DND-41 (cell line): ENCODE data around the gene PROSER1.

Source experiments
- ATAC-seq: fragments of 200-7000 bp; cut with Tn5 transposase; 3 replicates; pipeline ENCODE4 v1.9.1; 2021; ENCODE audit warnings: low read depth; ENCODE audit not compliant: insufficient read depth
- DNase-seq: peaks from one replicate; pipeline ENCODE4 v3.0.0-alpha.2; 2020
- H2AFZ ChIP-seq: 2 replicates; pipeline ENCODE4 v1.6.0; 2012; ENCODE audit warnings: low read depth, low read length
- H3K27ac ChIP-seq: 2 replicates; pipeline ENCODE4 v1.5.1; 2012; ENCODE audit warnings: low read length, inconsistent platforms
- H3K27me3 ChIP-seq: fragments of 200-600 bp; sonication (generic); 2 replicates; pipeline ENCODE4 v1.6.0; 2012; ENCODE audit warnings: low read length, mild to moderate bottlenecking, inconsistent platforms; ENCODE audit not compliant: insufficient read depth, poor library complexity
- H3K36me3 ChIP-seq: 2 replicates; pipeline ENCODE4 v1.5.1; 2012; ENCODE audit warnings: low read length, inconsistent platforms; ENCODE audit not compliant: insufficient read depth
- H3K4me1 ChIP-seq: 2 replicates; pipeline ENCODE4 v1.5.1; 2012; ENCODE audit warnings: mild to moderate bottlenecking, low read length; ENCODE audit not compliant: insufficient read depth
- H3K4me2 ChIP-seq: 2 replicates; pipeline ENCODE4 v1.6.0; 2012; ENCODE audit warnings: mild to moderate bottlenecking, moderate library complexity, low read length, inconsistent platforms; ENCODE audit not compliant: insufficient read depth
- H3K4me3 ChIP-seq, 2 experiments: fragments of 200-600 bp in 1 of 2; shearing (Covaris generic) in 1 of 2; 2 replicates each; pipeline ENCODE4 v1.5.1; 2012 to 2016; ENCODE audit warnings: inconsistent platforms in 2 of 2, low read length in 2 of 2, mild to moderate bottlenecking in 2 of 2, low read depth in 1 of 2, moderate library complexity in 1 of 2
- H3K79me2 ChIP-seq: 2 replicates; pipeline ENCODE4 v1.6.0; 2012; ENCODE audit warnings: low read length, inconsistent platforms; ENCODE audit not compliant: insufficient read depth
- H3K9ac ChIP-seq: 2 replicates; pipeline ENCODE4 v1.6.0; 2012; ENCODE audit warnings: low read depth, mild to moderate bottlenecking, inconsistent platforms, low read length, moderate library complexity
- H3K9me3 ChIP-seq: 2 replicates; pipeline ENCODE4 v1.5.1; 2012; ENCODE audit warnings: low read length, moderate library complexity, mild to moderate bottlenecking, inconsistent platforms; ENCODE audit not compliant: insufficient read depth, severe bottlenecking
- H4K20me1 ChIP-seq: 2 replicates; pipeline ENCODE4 v1.6.0; 2012; ENCODE audit warnings: low read length; ENCODE audit not compliant: insufficient read depth
- CTCF ChIP-seq: IDR thresholded peaks from 2 replicates; pipeline ENCODE4 v1.5.1; 2012; ENCODE audit warnings: borderline replicate concordance, low read length, moderate library complexity, mild to moderate bottlenecking; ENCODE audit not compliant: poor library complexity, severe bottlenecking; ENCODE audit errors: extremely low read depth
- EZH2 ChIP-seq: IDR thresholded peaks from 3 replicates; pipeline ENCODE4 v1.6.1; 2012; ENCODE audit warnings: borderline replicate concordance, low read depth, mild to moderate bottlenecking, moderate library complexity, low read length, inconsistent platforms; ENCODE audit not compliant: severe bottlenecking

The PROSER1 gene

GRCh38 chr13:38967446-38967845 lies 70.4 kb downstream of the PROSER1 start:
- Histone ChIP-seq H3K4me2 (no peak overlapping the region), H3K9ac (no peak overlapping the region), H3K27ac (no peak overlapping the region), H3K4me3 (no peak overlapping the region), H3K27me3 (no peaks in the 10 kb centered on the region), H3K36me3 (no peaks in the 10 kb centered on the region), H3K9me3 (no peaks in the 10 kb centered on the region), H3K4me1 (no peaks in the 10 kb centered on the region), H4K20me1 (no peaks in the 10 kb centered on the region), H2AFZ (no peak overlapping the region), H3K79me2 (no peaks in the 10 kb centered on the region)
- TF ChIP-seq EZH2 (no peak), CTCF (no peak)
- DNase-seq (no peak), ATAC-seq (no peak)

DNA sequence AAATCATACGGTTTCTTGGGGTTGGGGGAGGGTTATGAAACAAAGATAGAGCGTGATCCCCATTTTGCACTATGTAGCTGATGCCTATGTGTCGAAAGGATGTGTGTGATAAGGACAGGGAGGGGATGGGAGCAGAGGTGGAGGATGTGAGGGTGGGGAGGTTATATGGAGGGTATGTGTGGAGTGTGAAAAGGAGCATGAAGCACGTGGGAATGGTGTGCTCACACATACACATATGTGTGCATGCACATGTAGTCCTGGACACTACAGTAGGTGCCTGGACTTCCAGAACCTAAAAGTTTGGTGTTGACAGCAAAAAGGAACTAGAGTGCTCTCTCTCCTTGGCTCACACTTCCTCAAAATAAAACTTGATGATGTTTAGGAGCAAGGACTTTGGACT lies 72.6 kb downstream of the PROSER1 start:
- H3K4me1 ChIP-seq: no peaks in the 10 kb centered on the region
- H3K9me3 ChIP-seq: no peaks in the 10 kb centered on the region
- DNase-seq (no peak), ATAC-seq (no peak)
- no peak overlapping the region for H3K27ac ChIP-seq
- no peak for TF ChIP-seq EZH2
- no peak for TF ChIP-seq CTCF
- H3K9ac ChIP-seq: no peak overlapping the region
- H4K20me1 ChIP-seq: no peaks in the 10 kb centered on the region
- no peaks in the 10 kb centered on the region for H3K27me3 ChIP-seq
- no peak overlapping the region for H3K4me2 ChIP-seq
- H3K4me3 ChIP-seq: no peak overlapping the region
- H3K36me3 ChIP-seq: no peaks in the 10 kb centered on the region
- no peaks in the 10 kb centered on the region for H3K79me2 ChIP-seq
- no peak overlapping the region for H2AFZ ChIP-seq

DNA sequence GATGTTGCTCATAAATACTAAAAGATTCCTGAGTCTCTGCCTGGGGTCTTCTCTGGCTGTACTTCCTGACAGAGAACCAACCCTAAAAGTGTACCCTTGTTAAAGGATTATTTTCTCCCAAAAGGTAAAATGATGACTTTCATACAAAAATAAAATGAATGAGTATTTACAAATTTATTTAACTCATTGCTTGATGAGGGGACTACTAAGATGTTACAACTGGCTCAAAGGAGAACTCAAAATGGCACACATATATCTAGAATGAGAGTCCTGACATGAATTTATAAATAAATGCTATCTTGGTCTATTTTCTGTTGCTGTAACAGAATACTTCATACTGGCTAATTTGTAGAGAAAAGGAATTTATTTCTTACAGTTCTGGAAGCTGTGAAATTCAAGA lies 77.7 kb downstream of the PROSER1 start:
- Histone ChIP-seq H3K9ac (no peak overlapping the region), H3K27ac (no peak overlapping the region), H2AFZ (no peak overlapping the region), H3K4me2 (no peak overlapping the region), H3K4me3 (no peak overlapping the region), H3K9me3 (no peaks in the 10 kb centered on the region), H3K36me3 (no peaks in the 10 kb centered on the region), H3K4me1 (no peaks in the 10 kb centered on the region), H3K27me3 (no peaks in the 10 kb centered on the region), H3K79me2 (no peaks in the 10 kb centered on the region), H4K20me1 (no peaks in the 10 kb centered on the region)
- ATAC-seq (no peak), DNase-seq (no peak)
- no peak for TF ChIP-seq CTCF
